GM21529 (cell line): ENCODE measurements around the gene PTPRA.
"Not testable (repeated sequence)": the region's sequence is repeated elsewhere in the genome, so short reads cannot be mapped to it uniquely, and the experiment has no call there.

ENCODE experiments used
- ATAC-seq: cut with Tn5 transposase; IDR thresholded peaks from one replicate; pipeline ENCODE4 v1.9.1; 2021; ENCODE audit not compliant: unreplicated experiment

Gene PTPRA

GRCh38 chr20:3041854-3042409 lies 168.7 kb downstream of the PTPRA start:
- no peak for ATAC-seq

GRCh38 chr20:3042625-3043024 lies 169.3 kb downstream of the PTPRA start:
- no peak for ATAC-seq

GRCh38 chr20:3043322-3043721 lies 170.0 kb downstream of the PTPRA start, which contains the start of gene GNRH2:
GNRH2 (plus strand) TSS chr20:3043622; CDS start chr20:3044415, 793 bp downstream.
- no peak for ATAC-seq

- no peak for ATAC-seq
Measured at GRCh38 chr20:3044336-3044965, 171.2 kb downstream of the PTPRA start.

- peak; percentile 48 for ATAC-seq
Measured at GRCh38 chr20:3045042-3045815, 171.9 kb downstream of the PTPRA start.

- ATAC-seq, result peak; percentile 90
Measured at GRCh38 chr20:3045816-3046676, 172.8 kb downstream of the PTPRA start, which contains the start of gene MRPS26. MRPS26 (plus strand) TSS chr20:3046052; CDS start chr20:3046069, 17 bp downstream.

GRCh38 chr20:3046677-3047462 lies 173.6 kb downstream of the PTPRA start:
- ATAC-seq, result no peak

GRCh38 chr20:3047486-3048419 lies 174.5 kb downstream of the PTPRA start:
- no peak for ATAC-seq

GRCh38 chr20:3051385-3052019 lies 178.2 kb downstream of the PTPRA start:
- no peak for ATAC-seq

GRCh38 chr20:3059489-3059888 lies 186.2 kb downstream of the PTPRA start:
- no peak for ATAC-seq

GRCh38 chr20:3064119-3064518 lies 190.8 kb downstream of the PTPRA start:
- not testable (repeated sequence) for ATAC-seq

- ATAC-seq, result no peak
Measured at GRCh38 chr20:3067139-3068014, 194.1 kb downstream of the PTPRA start.

- ATAC-seq, result no peak
Measured at GRCh38 chr20:3068075-3068474, 194.8 kb downstream of the PTPRA start.

GRCh38 chr20:3068986-3069900 lies 196.0 kb downstream of the PTPRA start:
- ATAC-seq, result no peak

- no peak for ATAC-seq
Measured at GRCh38 chr20:3070725-3071124, 197.4 kb downstream of the PTPRA start.

- no peak for ATAC-seq
Measured at GRCh38 chr20:3071266-3071609, 198.0 kb downstream of the PTPRA start.
